Sigmoid colon (tissue), 7 donors: Measurements from ENCODE around the gene TRPM4. TPM values are rescaled to one million over a fixed set of nuclear protein-coding genes. Genes with fewer than 3 reads are reported as not detected.

Source experiments
- DNase-seq: peaks from one replicate; pipeline ENCODE4 v3.0.0-alpha.2; 2019
- H3K27ac ChIP-seq, 4 donors: fragments of 200-600 bp; sonication (generic); one replicate each; pipeline ENCODE4 v1.5.1; 2016 to 2019; ENCODE audit warnings: mild to moderate bottlenecking in 1 of 4
- H3K27me3 ChIP-seq, 3 donors: fragments of 200-600 bp; sonication (generic); one replicate each; pipeline ENCODE4 v1.5.1; 2019; ENCODE audit warnings: mild to moderate bottlenecking in 1 of 3
- H3K36me3 ChIP-seq, 4 donors: fragments of 200-600 bp; sonication (generic); one replicate each; pipeline ENCODE4 v1.5.1; 2016 to 2019
- H3K4me1 ChIP-seq, 4 donors: fragments of 200-600 bp; sonication (generic); one replicate each; pipeline ENCODE4 v1.5.1; 2017 to 2019
- H3K4me3 ChIP-seq, 4 donors: fragments of 200-600 bp; sonication (generic); one replicate each; pipeline ENCODE4 v1.5.1; 2017 to 2019; ENCODE audit warnings: mild to moderate bottlenecking in 2 of 4, moderate library complexity in 1 of 4
- H3K9me3 ChIP-seq, 4 donors: fragments of 200-600 bp in 3 of 4; sonication (generic) in 3 of 4; one replicate each; pipeline versions ENCODE4 v1.5.1 to v1.6.1; 2013 to 2019
- EP300 ChIP-seq, 4 donors: sonication (generic); formaldehyde crosslinking; IDR thresholded peaks; one replicate each; pipeline ENCODE4 v1.6.1; 2017; ENCODE audit warnings: antibody characterized with exemption in 4 of 4
- POLR2A ChIP-seq, 2 donors: fragments of 450-650 bp; IDR thresholded peaks; one replicate each; pipeline ENCODE4 v1.6.1; 2016; ENCODE audit warnings: antibody characterized with exemption in 2 of 2, mild to moderate bottlenecking in 2 of 2, moderate library complexity in 2 of 2
- POLR2AphosphoS5 ChIP-seq, 4 donors: sonication (generic); formaldehyde crosslinking; IDR thresholded peaks; one replicate each; pipeline ENCODE4 v1.6.1; 2017; ENCODE audit warnings: antibody characterized with exemption in 4 of 4
- WGBS, 2 donors: extraction: QIAGEN DNeasy Blood & Tissue Kit; methylation state at CpG; one replicate each; pipeline ENCODE4 v1.1.7; 2013; 5-methylcytosine and 5-hydroxymethylcytosine counted together
- intact Hi-C: fragments of 100-400 bp; cut with DNase I; formaldehyde crosslinking; loops from one replicate; pipeline ENCODE4 v1.15.1; 2023
- polyA plus RNA-seq, 3 donors: library from polyadenylated mRNA; stranded (reverse); fragments of 200-250 nt; gene quantifications; one replicate each; pipeline ENCODE4 v1.2.3, GENCODE V29; 2013
- total RNA-seq, 4 donors: library from RNA; depleted of rRNA; stranded (reverse); fragments of >200 nt; gene quantifications; one replicate each; pipeline ENCODE4 v1.1.0, GENCODE V29; 2016
- TF ChIP-seq, protein P1 (sequence below), 4 experiments: fragments of 450-650 bp in 3 of 4; fragments of 200-600 bp in 1 of 4; IDR thresholded peaks; one replicate each; pipeline ENCODE4 v1.5.1; 2016 to 2019; ENCODE audit warnings: antibody characterized with exemption in 4 of 4, mild to moderate bottlenecking in 3 of 4, moderate library complexity in 2 of 4
- donor health status: healthy with polysubstance abuse.
- donor health status: Bipolar disorder and iron deficiency.
- donor health status: healthy.

Gene TRPM4
- total and polyA plus RNA-seq, 7 donors = 7.9 to 166 (median 18.0) TPM

- intact Hi-C loops = no loop called here
- TF ChIP-seq POLR2A (IDR thresholded peaks at IDR 0.05) (no peak), EP300 (IDR thresholded peaks at IDR 0.05) (no peak), POLR2AphosphoS5 (IDR thresholded peaks at IDR 0.05) (no peak)
- TF ChIP-seq, protein P1, sequence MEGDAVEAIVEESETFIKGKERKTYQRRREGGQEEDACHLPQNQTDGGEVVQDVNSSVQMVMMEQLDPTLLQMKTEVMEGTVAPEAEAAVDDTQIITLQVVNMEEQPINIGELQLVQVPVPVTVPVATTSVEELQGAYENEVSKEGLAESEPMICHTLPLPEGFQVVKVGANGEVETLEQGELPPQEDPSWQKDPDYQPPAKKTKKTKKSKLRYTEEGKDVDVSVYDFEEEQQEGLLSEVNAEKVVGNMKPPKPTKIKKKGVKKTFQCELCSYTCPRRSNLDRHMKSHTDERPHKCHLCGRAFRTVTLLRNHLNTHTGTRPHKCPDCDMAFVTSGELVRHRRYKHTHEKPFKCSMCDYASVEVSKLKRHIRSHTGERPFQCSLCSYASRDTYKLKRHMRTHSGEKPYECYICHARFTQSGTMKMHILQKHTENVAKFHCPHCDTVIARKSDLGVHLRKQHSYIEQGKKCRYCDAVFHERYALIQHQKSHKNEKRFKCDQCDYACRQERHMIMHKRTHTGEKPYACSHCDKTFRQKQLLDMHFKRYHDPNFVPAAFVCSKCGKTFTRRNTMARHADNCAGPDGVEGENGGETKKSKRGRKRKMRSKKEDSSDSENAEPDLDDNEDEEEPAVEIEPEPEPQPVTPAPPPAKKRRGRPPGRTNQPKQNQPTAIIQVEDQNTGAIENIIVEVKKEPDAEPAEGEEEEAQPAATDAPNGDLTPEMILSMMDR (IDR thresholded peaks at IDR 0.05) = no peak
- H3K4me3 ChIP-seq = peak overlapping the region; percentile 47 to 72 (median 64)
- H3K4me1 ChIP-seq = peaks cover 0 to 43% (median 37%) of the 10 kb centered on the region in 4 donors
- peak overlapping the region; percentile 76 to 85 (median 79) for H3K27ac ChIP-seq
- DNase-seq = no peak
- peaks cover 0 to 2% (median 0%) of the 10 kb centered on the region in 3 donors for H3K27me3 ChIP-seq
- no peaks in the 10 kb centered on the region for H3K36me3 ChIP-seq
- WGBS, 2 donors = 1 to 8% methylated on average over 15 to 16 of the region's 16 CpGs
- H3K9me3 ChIP-seq = no peaks in the 10 kb centered on the region
Measured at GRCh38 chr19:49150944-49151243, 6.7 kb upstream of the TRPM4 start.

DNA sequence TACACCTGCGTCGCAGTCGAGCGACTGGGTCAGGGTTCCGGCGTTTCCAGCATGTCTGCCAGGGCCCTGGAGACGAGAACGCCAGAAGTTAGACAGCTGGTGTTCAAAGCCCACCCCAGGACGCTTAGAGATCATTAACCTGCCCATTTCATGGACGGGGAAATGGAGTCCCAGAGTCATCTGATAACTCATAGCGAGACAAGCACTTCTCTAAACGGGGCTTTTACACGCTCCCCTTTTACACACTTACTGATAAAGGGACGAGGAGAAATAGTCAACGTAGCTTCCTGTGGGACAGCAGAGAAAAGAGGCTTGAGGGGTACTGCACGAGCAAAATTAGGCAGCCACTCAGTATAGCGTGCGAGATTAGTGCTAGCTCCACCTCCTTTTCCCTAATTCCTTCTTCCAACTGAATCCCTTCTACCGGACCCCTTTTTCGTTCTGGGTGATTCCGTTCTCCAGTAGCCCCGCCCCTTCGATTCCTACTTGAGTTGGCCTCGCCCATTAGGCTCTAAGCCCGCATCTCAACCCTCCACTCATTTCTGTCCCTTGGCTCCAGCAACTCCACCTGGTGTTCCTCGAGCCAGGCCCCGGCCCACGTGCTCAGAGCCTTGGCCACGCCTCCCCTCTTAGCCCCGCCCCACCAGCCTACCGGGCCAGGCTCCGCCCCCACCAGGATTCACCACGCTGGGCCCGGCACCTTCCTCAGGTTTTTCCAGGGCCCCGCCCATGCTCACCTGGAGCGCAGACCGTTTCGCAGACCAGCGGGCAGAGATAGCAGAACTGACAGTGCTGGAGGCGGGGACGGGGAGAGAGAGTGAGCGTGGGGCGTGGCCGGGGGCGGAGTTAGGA, 6.1 kb upstream of the TRPM4 start:
- DNase-seq = peak; percentile 78
- H3K27ac ChIP-seq = peak overlapping the region; percentile 76 to 85 (median 79)

DNA sequence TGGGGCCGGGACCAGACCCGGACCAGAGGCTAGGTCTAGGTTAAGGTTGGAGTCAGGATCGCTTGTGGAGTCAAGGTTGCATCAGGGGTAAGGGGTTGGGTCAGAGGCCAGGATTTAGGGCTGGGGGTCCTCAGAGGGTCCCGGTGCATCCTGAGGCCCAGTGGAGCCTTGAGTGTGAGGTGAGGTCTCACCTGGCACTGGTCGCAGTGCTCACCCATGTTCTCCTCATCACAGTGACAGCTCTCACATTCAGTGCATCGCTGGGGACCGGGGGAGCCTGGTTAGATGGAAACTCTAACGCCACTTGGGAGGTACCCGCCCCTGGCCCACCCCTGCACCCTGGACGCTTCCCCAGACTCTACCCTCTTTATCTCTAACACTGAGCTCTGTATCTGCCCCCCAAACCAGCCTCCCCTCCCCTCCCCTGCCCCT, 5.5 kb upstream of the TRPM4 start:
- no peak overlapping the region for H3K4me3 ChIP-seq
- intact Hi-C loops = no loop called here

More for the DNA sequence above, 6.1 kb upstream of the TRPM4 start:
- H3K9me3 ChIP-seq = no peaks in the 10 kb centered on the region
- H3K27me3 ChIP-seq = peaks cover 0 to 2% (median 0%) of the 10 kb centered on the region in 3 donors
- TF ChIP-seq EP300 (IDR thresholded peaks at IDR 0.05) (no peak), POLR2AphosphoS5 (IDR thresholded peaks at IDR 0.05) (no peak), POLR2A (IDR thresholded peaks at IDR 0.05) (no peak)
- TF ChIP-seq, protein P1 (IDR thresholded peaks at IDR 0.05) = no peak
- intact Hi-C loops = no loop called here
- H3K4me3 ChIP-seq = no peak overlapping the region
- H3K4me1 ChIP-seq = peaks cover 0 to 37% (median 32%) of the 10 kb centered on the region in 4 donors
- H3K36me3 ChIP-seq = no peaks in the 10 kb centered on the region
- WGBS, 2 donors = 3 to 9% methylated on average over 45 of the region's 45 CpGs

GRCh38 chr19:49153167-49153809, 4.3 kb upstream of the TRPM4 start:
- no peak overlapping the region for H3K4me3 ChIP-seq
- TF ChIP-seq POLR2AphosphoS5 (IDR thresholded peaks at IDR 0.05) (no peak), EP300 (IDR thresholded peaks at IDR 0.05) (no peak), POLR2A (IDR thresholded peaks at IDR 0.05) (no peak)
- TF ChIP-seq, protein P1 (IDR thresholded peaks at IDR 0.05) = no peak
- peaks cover 0 to 43% (median 38%) of the 10 kb centered on the region in 4 donors for H3K4me1 ChIP-seq
- WGBS, 2 donors = 89 to 94% methylated on average over 10 of the region's 10 CpGs
- no peaks in the 10 kb centered on the region for H3K36me3 ChIP-seq
- DNase-seq = no peak
- intact Hi-C loops = no loop called here
- H3K27ac ChIP-seq = no peak overlapping the region
- H3K27me3 ChIP-seq = peaks cover 0 to 2% (median 0%) of the 10 kb centered on the region in 3 donors
- H3K9me3 ChIP-seq = no peaks in the 10 kb centered on the region

More for the DNA sequence above, 5.5 kb upstream of the TRPM4 start:
- peaks cover 0 to 34% (median 32%) of the 10 kb centered on the region in 4 donors for H3K4me1 ChIP-seq
- no peak for TF ChIP-seq EP300 (IDR thresholded peaks at IDR 0.05)
- no peak for TF ChIP-seq POLR2A (IDR thresholded peaks at IDR 0.05)
- TF ChIP-seq POLR2AphosphoS5 (IDR thresholded peaks at IDR 0.05) = no peak
- TF ChIP-seq, protein P1 (IDR thresholded peaks at IDR 0.05) = no peak
- H3K27me3 ChIP-seq = peaks cover 0 to 2% (median 0%) of the 10 kb centered on the region in 3 donors
- H3K27ac ChIP-seq = peak overlapping the region in 3 of 4 donors; percentile 76 to 85 (median 78)
- no peaks in the 10 kb centered on the region for H3K36me3 ChIP-seq
- WGBS, 2 donors = 31 to 32% methylated on average over 10 of the region's 10 CpGs
- H3K9me3 ChIP-seq = no peaks in the 10 kb centered on the region
- DNase-seq = no peak
